Measurements from ENCODE around the gene TMEM123.

TMEM123 gene

DNA sequence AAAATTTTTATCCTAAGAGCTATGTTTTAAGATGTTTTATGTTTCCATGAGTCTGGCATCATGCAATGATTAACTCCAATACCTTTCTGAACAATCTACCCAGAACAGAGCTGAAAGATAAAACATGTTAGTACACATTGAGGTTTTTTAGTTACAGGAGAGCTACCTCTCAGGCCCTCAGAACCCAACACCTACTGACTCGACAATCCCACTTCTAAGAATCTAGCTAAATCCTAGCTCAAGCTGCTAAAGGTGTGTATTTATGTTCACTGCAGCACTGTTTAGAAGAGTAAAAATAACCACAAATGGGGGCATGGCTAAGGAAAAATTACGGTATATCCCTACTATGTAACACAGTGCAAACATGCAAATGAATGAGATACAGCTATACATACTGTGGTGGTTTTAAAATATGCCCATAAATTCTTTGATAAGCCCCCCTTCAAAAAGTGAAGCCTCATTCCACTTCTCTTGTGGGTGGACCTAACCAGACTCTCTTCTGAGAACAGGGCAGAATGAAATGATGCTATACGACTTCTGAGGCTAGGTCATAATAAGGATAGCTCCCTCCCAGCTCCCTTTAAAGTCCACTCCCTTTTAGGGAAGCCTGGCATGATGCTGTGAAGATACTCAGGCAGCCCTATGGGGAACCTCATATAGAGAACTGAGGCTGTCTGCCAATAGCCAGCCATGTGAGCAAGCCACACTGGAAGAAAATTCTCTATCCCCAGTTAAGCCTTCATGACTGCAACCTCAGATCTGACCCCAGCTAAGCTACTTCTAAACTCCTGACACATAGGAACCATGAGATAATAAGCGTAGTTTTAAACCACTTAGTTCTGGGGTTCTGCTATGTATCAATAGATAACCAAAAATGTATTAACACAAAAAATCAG is 29.5 kb downstream of the TMEM123 start:
- DNase-seq: no peak

DNA sequence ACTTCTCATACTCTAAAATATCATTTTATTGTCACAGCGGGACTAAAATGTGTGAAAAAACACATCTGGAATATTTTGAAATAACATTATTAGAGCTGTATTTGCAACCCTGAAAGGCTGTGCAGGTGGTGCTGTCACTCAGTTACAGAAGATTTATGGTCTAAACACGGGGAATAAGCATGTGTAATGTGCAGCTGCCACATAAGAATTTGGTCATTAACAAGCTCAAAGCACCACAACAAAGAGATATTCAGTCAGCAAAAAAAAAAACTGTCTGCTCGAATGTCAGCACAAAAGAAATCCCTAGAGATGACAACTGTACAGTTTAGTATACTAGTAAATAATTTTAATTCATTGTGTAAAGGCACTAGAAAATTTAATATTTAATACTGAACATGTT is 31.3 kb downstream of the TMEM123 start:
- no peak for DNase-seq

DNA sequence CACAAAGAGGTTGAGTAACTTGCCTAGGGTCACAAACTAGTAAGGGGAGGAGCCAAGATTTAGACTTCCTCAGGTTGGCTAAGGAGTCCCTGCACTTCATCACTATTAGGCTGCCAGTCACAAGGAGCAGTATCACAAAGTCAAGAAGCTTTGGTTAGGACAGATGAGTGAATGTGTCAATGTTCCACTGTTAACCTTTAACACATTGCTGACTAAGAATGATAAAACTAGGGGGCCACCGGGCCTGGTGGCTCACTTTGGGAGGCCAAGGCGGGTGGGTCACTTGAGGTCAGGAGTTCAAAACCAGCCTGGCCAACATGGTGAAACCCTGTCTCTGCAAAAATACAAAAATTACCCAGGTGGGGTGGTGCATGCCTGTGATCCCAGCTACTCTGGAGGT is 32.0 kb downstream of the TMEM123 start:
- DNase-seq: peak; percentile 25

DNA sequence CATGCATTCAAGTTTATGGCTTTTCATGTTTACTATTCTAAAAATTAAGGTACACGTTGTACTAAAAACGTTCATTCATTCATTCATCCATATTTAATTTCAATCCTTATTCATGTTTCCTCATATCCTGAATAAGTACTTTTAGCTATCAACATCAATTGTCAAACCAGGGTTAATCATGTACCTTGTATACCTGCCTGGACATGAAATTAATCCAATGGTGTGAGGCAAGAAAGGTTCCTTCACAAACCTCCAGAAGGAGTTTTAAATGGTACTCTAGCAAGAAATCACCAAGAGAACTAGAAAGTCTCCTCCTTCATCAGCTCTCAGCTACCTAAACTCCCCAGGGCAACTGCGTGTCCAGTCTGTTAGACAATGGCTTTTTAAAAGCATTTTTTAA is 33.4 kb downstream of the TMEM123 start:
- no peak for DNase-seq

DNA sequence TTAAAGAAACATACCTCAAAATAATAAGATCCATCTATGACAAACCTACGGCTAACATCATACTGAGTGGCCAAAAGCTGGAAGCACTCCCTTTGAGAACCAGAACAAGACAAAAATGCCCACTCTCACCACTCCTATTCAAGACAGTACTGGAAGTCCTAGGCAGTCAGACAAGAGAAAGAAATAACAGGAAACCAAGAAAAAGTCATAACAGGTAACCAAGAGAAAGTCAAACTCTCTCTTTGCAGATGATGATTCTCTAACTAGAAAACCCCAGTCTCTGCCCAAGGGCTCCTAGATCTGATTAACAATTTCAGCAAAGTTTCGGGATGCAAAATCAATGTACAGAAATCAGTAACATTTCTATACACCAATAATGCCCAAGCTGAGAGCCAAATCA is 35.6 kb downstream of the TMEM123 start:
- DNase-seq: peak; percentile 67

DNA sequence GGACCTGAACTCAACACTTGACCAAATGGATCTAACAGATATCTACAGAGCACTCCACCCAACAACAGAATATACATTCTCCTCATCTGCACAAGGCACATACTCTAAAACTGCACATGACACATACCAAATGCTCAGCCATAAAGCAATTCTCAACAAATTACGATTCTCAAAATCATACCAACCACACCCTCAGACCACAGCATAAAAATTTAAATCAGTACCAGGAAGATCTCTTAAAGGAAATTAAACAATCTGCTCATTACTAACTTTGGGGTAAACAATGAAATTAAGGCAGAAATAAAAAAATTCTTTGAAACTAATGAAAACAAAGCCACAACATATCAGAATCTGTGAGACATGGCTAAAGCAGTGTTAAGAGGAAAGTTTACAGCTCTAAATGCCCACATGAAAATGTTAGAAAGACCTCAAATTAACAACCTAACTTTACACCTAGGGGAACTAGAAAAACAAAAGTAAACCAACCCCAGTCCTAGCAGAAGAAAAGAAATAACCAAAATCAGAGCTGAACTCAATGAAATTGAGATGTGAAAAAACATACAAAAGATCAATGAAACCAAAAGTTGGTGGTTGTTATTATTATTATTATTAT is 37.2 kb downstream of the TMEM123 start:
- no peak for DNase-seq

DNA sequence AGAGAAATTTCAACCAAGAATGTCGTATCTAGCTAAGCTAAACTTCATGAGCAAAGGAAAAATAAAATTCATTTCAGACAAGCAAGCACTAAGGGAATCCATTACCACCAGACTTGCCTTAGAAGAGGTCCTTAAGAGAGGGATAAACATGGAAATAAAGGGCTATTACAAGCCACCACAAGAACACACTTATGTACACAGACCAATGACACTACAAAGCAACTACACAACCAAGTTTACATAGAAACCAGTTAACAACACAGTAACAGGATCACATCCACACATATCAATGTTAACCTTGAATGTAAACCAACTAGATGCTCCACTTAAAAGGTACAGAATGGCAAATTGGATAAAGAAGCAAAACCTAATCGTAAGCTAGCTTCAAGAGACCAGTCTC is 38.0 kb downstream of the TMEM123 start:
- DNase-seq: no peak

DNA sequence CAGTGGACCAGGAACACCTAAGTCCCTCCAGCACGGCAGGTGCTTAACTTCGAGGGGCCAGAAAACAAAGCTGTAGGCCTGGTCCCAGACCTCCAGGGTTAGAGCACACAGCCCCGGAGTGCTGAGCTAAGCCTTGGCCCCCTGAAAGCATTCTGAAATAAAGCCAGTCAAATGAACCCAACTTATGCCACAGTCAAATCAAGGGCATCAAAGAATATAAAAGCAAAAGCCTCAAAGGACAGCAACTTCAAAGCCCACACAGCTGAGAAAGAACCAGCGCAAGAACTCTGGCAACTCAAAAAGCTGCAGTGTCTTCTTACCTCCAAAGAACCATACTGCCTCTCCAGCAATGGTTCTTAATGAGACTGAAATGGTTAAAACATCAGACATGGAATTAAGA is 39.1 kb downstream of the TMEM123 start:
- DNase-seq: no peak

DNA sequence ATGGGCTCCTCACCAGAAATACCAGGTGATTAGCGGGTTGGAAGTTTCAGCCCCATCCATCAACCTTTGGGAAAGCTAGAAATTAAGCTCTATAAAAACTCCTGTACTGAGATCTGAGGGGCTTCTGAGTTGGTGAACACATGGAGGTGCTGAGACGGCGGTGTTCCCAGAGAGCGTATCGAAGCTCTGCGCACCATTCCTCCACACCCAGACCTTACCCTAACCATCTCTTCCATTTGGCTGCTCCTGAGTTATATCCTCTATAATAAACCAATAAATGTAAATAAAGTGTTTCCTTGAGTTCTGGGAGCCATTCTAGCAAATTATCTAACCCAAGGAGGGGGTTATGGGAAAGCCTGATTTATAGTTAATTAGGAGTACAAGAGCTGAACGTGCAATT is 41.4 kb downstream of the TMEM123 start:
- no peak for DNase-seq

DNA sequence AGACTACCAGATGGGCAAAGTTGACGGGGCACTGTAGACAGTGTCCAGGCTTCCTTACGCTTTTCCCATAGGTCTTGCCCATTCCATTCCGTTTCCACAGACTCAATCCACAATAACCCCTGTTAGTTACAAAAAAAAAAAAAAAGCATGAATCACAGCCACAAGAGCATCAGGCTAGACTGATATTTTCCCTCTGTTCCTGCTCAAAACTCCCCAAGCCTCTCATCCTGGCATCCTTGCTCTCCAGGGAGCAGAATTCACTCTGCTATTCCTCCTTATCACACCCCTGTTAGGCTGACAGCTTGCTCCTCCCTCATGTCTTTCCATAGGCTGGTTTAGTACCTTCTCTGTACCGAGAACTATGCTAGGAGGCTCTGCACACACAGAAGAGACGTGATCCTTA is 42.2 kb downstream of the TMEM123 start:
- DNase-seq: no peak

DNA sequence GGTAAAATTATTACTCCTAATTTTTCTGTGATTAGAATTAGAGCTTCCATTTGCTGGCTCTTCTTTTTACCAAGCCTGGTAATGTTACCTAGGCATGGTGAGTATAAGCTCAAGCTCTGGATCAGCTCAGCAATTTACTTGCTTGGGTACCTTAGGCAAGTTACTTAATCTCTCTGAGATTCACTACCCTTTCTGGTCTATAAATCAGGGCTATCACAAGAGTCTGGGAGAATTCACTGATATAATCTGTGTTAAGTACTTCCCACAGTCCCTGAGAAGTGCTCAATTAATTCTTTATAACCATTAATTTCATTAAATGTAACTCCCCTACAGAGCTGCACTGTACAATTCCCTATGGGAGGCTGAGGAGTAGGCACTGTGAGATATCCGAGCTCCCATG is 44.2 kb downstream of the TMEM123 start:
- DNase-seq: no peak

DNA sequence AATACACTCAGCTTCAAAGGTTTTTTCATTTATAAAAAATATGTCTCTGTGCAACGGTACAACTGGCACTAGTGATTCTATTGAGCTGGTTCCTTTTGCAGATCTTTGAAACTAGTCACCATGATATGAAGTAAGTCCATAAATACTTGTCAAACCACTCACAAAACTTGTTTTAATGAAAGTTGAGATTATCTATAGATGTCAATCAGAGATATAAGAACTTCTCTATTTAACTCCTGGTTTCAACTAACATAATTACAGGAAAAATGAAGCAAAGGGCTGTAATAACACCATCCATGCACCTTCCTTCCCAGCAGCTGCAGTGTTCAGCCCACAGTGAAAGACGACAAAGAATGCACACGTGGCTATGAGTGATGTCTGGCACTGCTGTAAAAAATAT is 44.7 kb downstream of the TMEM123 start:
- no peak for DNase-seq

DNA sequence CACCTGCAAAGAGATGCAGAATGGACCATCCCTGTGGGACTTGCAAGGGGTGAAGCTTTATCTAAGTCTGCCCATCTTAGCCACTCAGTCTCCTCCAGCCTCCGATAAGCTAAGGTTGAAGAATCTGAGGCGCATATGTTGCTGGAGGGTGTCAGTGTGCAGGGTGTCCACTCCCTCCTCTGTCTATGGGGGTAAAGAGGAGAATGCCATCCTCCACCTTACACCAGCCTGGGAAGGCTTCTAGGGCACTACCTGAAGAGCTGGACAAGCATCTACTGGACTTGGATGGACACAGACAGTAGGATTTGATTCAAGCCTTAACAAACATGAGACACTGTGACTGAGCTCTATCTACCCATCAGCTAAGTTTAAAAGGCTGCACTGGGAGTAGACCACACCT is 46.5 kb downstream of the TMEM123 start:
- no peak for DNase-seq

DNA sequence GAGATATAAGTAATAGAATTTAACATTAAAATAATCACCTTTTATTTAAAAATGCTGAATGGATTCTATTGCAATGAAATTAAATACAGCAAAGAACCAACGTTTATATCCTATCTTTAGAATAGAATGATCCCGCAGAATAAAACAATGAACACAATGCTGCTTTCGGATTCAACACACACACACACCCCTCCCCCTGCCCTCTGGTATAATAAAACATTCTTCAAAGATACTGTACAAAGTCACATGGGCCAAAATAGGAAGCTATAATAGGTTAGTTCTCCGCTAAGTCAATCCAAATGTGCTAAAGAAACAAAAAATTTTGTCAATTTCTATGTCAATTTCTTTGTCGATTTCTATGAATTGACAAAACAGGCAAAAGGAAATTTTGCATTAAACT is 47.1 kb downstream of the TMEM123 start:
- DNase-seq: no peak

DNA sequence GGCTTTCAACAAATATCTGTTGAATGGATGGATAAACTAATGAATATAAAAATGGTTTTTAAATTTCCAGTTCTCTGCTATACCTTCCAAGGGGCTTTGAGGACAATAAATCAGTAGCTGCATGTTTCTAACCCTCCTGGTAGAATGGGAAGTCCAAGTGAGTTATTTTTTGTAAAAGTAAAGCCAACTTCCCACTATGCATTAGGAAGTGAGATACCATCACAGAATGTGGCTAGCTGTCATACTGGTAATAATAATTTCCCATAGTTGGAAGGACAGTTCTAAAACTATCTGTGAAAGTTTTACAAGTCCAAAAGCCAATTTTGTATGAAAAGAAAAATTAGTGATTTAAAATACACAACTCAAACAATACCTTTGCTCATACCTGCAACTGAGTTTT is 50.0 kb downstream of the TMEM123 start:
- no peak for DNase-seq

DNA sequence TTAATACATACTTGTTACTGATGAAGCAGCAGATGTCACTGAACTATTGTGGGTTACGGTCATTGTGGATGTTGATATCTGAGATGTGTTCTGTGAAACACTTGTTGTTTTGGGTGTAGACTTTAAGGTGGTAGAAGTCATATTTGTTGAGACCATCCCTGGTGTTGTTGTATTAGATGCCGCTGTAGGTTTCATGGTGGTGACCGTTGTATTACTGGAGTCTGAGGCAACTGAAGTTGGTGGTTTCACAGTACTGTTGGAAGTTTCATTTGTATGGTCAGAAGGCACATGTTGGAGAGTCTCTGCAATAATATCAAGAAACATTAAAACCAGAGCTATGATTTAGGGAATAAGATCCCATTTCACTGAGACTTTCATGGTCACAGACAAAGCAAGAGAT is 50.7 kb downstream of the TMEM123 start:
- DNase-seq: no peak

DNA sequence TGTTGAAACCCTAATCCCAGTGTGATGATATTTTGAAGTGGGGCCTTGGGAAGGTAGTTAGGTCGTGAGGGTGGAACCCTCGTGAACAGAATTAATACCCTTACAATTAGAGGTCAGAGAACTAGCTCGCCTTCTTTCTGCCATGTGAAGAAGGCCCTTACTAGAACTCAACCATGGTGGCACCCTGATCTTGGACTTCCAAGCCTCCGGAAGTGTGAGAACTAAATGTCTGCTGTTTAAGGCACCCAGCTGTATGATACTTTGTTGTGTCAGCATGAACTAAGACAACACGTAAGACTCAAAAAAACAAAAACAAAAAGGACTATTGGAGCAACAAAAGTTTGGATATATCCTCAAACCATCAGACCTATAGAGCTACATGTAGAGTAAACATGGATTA is 52.0 kb downstream of the TMEM123 start:
- DNase-seq: no peak

DNA sequence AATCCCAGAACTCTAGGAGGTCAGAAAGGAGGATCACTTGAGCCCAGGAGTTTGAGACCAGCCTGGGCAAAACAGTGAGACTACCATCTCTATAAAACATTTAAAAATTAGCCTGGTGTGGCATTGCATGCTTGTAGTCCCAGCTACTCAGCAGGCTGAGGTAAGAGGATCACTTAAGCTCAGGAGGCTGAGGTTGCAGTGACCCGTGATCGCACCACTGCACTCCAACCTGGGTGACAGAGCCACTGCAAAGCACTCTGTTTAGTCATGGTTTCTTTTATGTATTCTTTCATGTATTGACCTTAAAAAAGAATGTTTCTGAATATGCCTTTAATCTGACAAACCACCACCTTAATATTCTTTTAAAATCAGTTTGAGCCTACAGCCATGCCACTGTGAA is 53.4 kb downstream of the TMEM123 start:
- DNase-seq: no peak

DNA sequence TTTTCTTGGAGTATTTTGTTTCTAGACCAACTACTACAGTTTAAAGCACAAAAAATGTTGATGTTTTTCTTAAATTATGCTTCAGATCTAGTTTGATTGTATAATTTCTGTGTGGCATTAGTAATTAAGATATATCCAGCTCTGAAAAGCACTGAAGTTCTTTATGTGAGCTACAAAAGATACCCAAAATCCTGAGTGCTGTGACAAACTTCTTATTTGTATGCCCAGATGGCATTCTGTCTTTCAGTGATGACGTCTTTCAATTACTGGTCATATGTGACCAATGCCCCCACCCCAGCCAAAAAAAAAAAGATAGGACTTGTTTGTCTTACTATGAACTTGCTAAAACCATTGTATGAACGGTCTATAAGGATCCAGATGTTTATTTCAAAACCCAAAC is 54.3 kb downstream of the TMEM123 start:
- DNase-seq: no peak

DNA sequence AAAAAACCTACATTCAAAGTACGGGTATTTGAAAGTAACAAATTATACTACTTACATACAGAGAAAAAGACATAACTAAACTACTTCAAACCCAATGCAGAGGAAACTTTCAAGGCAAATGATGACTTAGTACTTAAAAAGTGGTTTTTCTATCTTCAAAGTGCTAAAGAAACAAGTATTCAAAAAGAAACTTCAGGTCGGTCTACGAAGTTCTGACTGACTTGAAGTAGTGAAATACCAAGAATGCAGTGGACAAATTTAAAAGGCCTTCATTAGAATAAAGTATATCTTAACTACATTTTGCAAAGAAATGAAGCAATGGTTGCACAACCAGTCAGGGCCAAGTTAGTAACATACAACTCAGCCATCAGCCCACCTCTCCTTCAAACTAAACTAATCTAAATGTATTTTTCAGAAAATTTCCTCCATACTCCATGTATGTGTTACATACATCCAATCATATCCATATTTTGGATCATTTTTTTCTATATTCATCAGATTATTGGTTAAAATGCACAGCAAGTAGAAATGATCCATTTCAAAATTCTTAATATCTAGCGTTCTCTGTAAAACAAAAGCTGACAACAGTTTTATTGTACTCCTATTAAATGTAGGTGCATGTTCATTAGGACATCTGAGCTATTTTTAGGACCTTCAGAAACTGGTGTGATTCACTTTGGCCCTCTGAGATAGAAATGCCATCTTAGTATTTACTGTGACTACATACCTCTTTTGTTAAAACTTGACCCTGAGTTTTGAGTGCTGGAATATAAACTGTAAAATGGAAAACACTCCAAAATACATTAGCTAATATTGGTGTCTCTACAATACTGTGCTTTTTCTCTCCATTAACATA is 55.6 kb downstream of the TMEM123 start:
- peak; percentile 51 for DNase-seq

DNA sequence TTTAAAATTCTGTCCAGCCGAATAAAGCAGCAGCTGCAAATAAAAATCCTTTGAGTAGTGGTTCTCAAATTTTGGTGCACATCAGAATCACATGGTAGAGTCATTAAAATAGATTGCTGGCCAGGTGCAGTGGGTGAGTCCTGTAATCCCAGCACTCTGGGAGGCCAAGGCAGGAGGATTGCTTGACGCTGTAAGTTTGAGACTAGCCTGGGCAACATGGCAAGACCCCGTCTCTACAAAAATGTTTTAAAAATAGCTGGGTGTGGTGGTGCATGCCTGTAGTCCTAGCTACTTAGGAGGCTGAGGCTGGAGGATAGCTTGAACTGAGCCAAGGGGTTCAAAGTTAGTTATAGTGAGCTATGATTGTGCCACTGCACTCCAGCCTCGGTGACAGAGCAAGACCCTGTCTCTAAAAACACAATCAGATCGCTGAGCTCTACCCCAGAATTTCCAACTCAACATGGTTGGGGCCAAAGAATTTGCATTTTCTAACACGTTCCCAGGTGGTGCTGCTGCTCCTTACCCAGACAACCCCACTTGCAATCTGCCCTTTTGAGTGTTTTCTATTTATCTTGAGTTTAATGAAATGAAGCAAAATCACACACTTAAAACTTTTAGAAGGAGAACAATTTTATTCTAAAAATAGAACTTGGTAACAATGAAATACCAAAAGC is 56.7 kb downstream of the TMEM123 start:
- no peak for DNase-seq

DNA sequence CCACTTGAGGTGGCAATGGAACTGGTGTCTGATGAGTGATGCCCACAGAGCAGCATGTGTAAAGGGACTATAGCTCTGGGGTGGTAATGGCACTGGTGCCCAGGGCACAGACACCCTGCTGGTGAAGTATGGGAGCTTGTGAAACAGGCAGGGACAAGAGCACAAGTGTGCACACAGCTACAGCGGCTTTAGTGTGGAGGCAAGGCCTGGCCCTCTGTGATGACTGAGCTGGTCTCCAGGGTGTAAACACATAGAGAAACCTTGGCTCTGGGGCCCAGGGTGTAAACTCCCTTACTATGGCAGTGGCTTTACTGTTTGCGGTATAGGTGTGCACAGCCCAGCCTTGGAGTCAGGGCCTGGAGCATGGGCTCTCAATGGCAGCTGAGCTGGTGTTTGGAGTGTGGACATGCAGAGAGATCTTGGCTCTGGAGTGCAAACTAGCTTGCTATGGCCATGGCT is 59.3 kb downstream of the TMEM123 start:
- DNase-seq: no peak
